Prostate gland (tissue), 2 donors: ENCODE data around the gene TMEM178A.

Experiments
- CTCF ChIP-seq, 4 experiments: fragments of 200-600 bp in 2 of 4; fragments of 450-650 bp in 2 of 4; sonication (generic) in 2 of 4; IDR thresholded peaks; 1 replicate in 3 of 4; 2 replicates in 1 of 4; pipeline ENCODE4 v1.5.1; 2016 to 2019; ENCODE audit warnings: antibody characterized with exemption in 4 of 4, mild to moderate bottlenecking in 2 of 4, moderate library complexity in 2 of 4
- POLR2A ChIP-seq: fragments of 450-650 bp; IDR thresholded peaks from one replicate; pipeline ENCODE4 v1.6.1; 2016; ENCODE audit warnings: antibody characterized with exemption, mild to moderate bottlenecking

GRCh38 chr2:39712953-39713352 lies 47.2 kb downstream of the TMEM178A start:
- no peak for TF ChIP-seq CTCF (IDR thresholded peaks at IDR 0.05)
- no peak for TF ChIP-seq POLR2A
